ENCODE data around the gene PKMYT1. TPM values are rescaled to one million over a fixed set of nuclear protein-coding genes. Genes with fewer than 3 reads are reported as not detected.

Gene PKMYT1
- total and polyA plus RNA-seq, 9 of the 15 experiments (the other 6 are each of a cell fraction or from before 2014, with no cell fraction given), result 8.7 to 201 (median 37.8) TPM

GRCh38 chr16:3022208-3022683 lies 42.0 kb upstream of the PKMYT1 start (continued):
- TF ChIP-seq E2F4 (CRISPR knock-in tag; IDR thresholded peaks at IDR 0.05; ENCODE audit: low read depth) (no peak), ELK3 (CRISPR knock-in tag; IDR thresholded peaks at IDR 0.05) (no peak), ZNF764 (CRISPR knock-in tag; IDR thresholded peaks at IDR 0.05; ENCODE audit: low read depth) (no peak), ZKSCAN8 (CRISPR knock-in tag; IDR thresholded peaks at IDR 0.05) (no peak), MAFF (IDR thresholded peaks at IDR 0.05; ENCODE audit: low read length) (no peak), JUN (IDR thresholded peaks at IDR 0.05; ENCODE audit: borderline replicate concordance, low read depth, low read length) (peak; percentile 98), JUN (CRISPR knock-in tag; IDR thresholded peaks at IDR 0.05; ENCODE audit: borderline replicate concordance) (no peak), ZNF324 (CRISPR knock-in tag; IDR thresholded peaks at IDR 0.05) (no peak), BRF1 (IDR thresholded peaks at IDR 0.05; ENCODE audit: borderline replicate concordance, extremely low read depth, insufficient read length) (no peak), MLX (CRISPR knock-in tag; conservative IDR thresholded peaks at IDR 0.05) (no peak), E4F1 (CRISPR knock-in tag; IDR thresholded peaks at IDR 0.05; ENCODE audit: borderline replicate concordance) (no peak), CBX8 (IDR thresholded peaks at IDR 0.05; ENCODE audit: borderline replicate concordance, extremely low read depth, low read depth, low read length, poor library complexity, severe bottlenecking) (no peak), GTF2A2 (tag; IDR thresholded peaks at IDR 0.05) (no peak), MAFK (IDR thresholded peaks at IDR 0.05; ENCODE audit: low read length) (no peak), HOXB6 (CRISPR knock-in tag; IDR thresholded peaks at IDR 0.05; ENCODE audit: borderline replicate concordance) (no peak), NR1H2 (CRISPR knock-in tag; IDR thresholded peaks at IDR 0.05) (no peak), BRD4 (IDR thresholded peaks at IDR 0.05) (no peak), PHTF2 (CRISPR knock-in tag; IDR thresholded peaks at IDR 0.05) (no peak), KLF6 (CRISPR knock-in tag; IDR thresholded peaks at IDR 0.05; ENCODE audit: borderline replicate concordance) (no peak), HMGXB4 (CRISPR knock-in tag; IDR thresholded peaks at IDR 0.05) (0 out of 2 replicates have a peak, but pooled peaks have one; percentile 15), RBM34 (IDR thresholded peaks at IDR 0.05; ENCODE audit: borderline replicate concordance, insufficient read depth, low read length) (no peak), FIP1L1 (IDR thresholded peaks at IDR 0.05; ENCODE audit: low read depth, low read length, poor library complexity, severe bottlenecking) (no peak)
